ENCODE measurements around the gene YWHAH.
"Not testable (repeated sequence)": the region's sequence is repeated elsewhere in the genome, so short reads cannot be mapped to it uniquely, and the experiment has no call there.

The YWHAH gene

GRCh38 chr22:31981976-31982375 lies 37.6 kb downstream of the YWHAH start:
- DNase-seq (ENCODE audit: low spot score): not testable (repeated sequence)

GRCh38 chr22:31983911-31984656 lies 39.7 kb downstream of the YWHAH start:
- DNase-seq (ENCODE audit: low spot score): no peak

- no peak for DNase-seq (ENCODE audit: low spot score)
These were observed 42.9 kb downstream of the YWHAH start for GRCh38 chr22:31987218-31987617.

GRCh38 chr22:31991102-31991839 lies 46.9 kb downstream of the YWHAH start:
- DNase-seq (ENCODE audit: low spot score): no peak

GRCh38 chr22:31995046-31995445 lies 50.7 kb downstream of the YWHAH start:
- DNase-seq (ENCODE audit: low spot score): no peak

GRCh38 chr22:31995807-31996206 lies 51.5 kb downstream of the YWHAH start:
- no peak for DNase-seq (ENCODE audit: low spot score)

GRCh38 chr22:31998784-31999385 lies 54.5 kb downstream of the YWHAH start:
- no peak for DNase-seq (ENCODE audit: low spot score)

- DNase-seq (ENCODE audit: low spot score): no peak
These were observed 55.8 kb downstream of the YWHAH start for GRCh38 chr22:32000181-32000580.

GRCh38 chr22:32005453-32005852 lies 61.1 kb downstream of the YWHAH start:
- DNase-seq (ENCODE audit: low spot score): no peak
